ENCODE data around the gene USP16.
A peak's percentile ranks its signal among the peaks of the same experiment; 100 is the strongest.
"Not testable (repeated sequence)": the region's sequence is repeated elsewhere in the genome, so short reads cannot be mapped to it uniquely, and the experiment has no call there.

The USP16 gene

DNA sequence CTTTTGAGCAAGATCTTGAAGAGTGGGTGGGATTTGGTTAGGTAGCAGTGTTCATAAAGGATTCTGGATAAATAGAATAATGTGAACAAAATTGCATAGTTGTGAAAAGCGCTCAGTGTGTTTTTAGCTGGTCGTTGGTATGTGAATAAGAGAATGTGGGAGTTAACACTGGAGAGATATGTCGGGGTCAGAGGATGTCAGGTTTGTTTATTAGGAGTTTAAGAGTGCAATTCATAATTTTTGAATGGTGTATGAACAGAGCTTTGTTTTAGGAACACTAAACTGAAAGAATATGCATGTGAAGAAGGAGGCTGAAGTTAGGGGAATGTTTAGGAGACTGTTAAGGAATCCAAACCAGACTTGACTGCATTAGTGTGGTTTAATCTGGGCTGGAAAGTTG lies 9.4 kb downstream of the USP16 start:
- no peak for DNase-seq (ENCODE audit: low spot score)

DNA sequence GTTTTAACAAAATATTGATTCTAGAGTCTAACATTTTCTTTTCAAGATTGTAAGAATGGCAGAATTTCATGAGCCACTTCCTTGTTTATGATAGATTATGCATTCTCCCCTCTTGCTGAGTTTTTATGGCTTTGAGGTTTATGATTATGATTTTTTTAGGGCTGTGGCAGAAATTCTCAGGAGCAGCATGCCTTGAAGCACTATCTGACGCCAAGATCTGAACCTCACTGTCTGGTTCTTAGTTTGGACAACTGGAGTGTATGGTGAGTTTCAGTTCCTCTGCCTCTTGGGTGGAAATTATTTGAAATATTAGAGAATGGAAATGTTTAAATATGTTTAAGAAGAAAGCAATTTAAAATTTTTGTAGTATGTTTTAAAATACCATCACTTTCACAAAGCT lies 10.2 kb downstream of the USP16 start:
- no peak for DNase-seq (ENCODE audit: low spot score)

DNA sequence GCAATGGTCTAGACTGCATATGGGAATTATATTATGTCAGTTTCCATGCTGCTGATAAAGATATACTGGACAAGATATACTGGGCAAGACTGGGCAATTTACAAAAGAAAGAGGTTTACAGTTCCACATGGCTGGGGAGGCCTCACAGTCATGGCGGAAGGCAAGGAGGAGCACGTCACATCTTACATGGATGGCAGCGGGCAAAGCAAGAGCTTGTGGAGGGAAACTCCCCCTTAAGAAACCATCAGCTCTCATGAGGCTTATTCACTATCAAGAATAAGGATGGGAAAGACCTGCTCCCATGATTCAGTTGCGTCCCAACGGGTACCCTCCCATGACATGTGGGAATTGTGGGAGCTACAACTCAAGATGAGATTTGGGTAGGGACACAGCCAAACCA lies 27.8 kb downstream of the USP16 start:
- no peak for DNase-seq (ENCODE audit: low spot score)

DNA sequence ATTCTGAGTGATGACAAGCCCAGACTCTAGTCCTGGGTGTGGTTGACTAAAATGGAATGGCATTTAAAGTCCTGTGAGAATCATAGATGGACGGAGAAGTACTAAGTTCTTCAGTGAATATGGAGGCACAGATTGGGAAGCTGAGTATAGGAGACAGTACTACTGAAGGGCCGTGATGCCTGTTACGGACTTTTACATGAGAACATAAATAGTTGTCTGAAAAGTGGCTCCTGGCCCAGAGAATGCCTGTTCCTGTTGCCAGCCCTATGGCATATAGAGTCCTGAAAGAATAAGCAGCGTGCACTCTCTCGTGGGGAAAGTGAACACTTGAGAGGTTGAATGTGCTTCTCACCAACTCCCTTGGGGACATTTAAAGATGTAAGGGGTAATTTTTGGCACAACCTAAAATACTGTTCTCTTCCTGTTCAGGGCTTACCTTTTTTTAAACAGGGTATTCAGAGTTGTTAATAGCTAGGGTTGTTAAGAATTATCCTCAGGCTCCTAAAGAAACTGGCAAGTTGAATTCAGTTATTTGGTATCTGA lies 28.6 kb downstream of the USP16 start:
- peak; percentile 14 for DNase-seq (ENCODE audit: low spot score)

DNA sequence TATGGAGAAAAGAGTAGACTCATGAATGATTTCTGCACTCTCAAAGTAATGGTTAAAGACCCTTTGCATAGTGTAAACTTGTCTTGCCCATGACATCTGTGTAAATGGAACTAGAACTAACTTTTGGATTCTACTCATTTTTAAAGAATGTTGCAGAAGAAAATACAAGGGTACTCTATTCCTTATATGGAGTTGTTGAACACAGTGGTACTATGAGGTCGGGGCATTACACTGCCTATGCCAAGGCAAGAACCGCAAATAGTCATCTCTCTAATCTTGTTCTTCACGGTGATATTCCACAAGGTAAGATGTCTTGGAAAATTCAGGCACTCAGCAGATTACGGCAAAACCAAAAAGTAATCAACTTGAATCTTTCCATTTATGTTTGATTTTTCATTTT lies 29.2 kb downstream of the USP16 start:
- DNase-seq (ENCODE audit: low spot score), result no peak

- DNase-seq (ENCODE audit: low spot score), result no peak
Measured at GRCh38 chr21:29055080-29055479, 30.6 kb downstream of the USP16 start.

DNA sequence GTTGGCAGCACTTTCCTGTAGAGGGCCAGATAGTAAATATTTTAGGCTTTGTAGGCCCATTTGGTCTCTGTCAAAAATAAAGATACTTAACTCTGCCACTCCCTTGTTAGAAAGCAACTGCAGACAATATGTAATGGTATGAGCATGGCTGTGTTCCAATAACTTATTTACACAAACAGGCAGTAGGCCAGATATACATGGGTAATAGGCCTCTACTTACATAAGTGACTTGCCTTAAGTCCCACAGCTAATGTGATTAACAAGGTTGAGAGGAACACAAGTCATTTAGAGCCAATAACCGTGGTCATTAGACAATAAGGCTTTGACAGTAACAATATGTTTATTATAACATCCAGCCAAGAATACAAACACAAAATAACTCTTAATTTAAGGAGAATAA lies 31.5 kb downstream of the USP16 start:
- no peak for DNase-seq (ENCODE audit: low spot score)

GRCh38 chr21:29056538-29057050 lies 32.1 kb downstream of the USP16 start:
- DNase-seq (ENCODE audit: low spot score), result no peak

DNA sequence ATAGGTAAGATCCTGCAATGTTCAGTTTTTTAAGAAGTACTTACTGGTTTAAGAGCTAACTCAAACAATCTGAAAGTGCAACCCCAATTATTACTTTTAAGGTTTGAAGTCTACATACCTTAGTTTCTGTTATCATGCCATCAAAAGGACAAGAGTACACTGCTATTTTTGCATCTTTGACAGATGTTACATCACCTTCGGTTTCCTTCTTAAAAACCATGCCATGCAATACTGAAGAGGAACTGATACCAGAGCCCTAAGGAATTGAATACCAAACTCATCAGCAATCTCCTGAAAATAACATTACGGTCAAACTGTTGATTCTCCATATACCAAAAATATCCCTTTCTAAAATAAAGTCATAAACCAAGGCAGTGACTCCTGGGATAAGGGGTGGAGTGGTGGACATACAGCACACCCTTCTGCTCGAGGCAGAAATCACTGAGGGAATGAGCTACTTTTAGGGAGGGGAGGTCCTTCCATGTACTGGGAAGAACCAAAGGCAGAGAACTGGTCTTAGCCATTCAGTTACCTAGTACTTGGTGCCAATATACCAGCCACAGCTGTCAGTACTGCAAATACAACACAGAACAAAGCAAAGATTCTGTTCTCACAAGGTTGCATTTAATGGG lies 40.5 kb downstream of the USP16 start:
- DNase-seq (ENCODE audit: low spot score), result peak; percentile 27

DNA sequence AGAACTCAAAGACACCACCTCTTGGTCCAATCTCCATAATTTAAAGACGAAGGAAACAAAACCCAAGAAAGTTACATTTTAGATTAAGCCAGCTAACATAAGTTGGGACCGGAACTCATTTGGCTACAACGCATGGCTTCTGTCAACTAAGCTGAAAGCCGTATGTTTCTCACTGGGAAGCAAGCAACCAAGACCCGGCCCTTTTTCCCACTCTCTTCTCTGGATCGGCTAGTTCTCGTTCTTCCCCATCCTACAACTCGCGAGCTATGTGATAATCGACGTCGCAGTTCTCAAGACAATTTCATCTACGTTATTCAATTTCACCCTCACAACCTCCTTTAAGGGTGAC lies 48.4 kb downstream of the USP16 start:
- no peak for DNase-seq (ENCODE audit: low spot score)

DNA sequence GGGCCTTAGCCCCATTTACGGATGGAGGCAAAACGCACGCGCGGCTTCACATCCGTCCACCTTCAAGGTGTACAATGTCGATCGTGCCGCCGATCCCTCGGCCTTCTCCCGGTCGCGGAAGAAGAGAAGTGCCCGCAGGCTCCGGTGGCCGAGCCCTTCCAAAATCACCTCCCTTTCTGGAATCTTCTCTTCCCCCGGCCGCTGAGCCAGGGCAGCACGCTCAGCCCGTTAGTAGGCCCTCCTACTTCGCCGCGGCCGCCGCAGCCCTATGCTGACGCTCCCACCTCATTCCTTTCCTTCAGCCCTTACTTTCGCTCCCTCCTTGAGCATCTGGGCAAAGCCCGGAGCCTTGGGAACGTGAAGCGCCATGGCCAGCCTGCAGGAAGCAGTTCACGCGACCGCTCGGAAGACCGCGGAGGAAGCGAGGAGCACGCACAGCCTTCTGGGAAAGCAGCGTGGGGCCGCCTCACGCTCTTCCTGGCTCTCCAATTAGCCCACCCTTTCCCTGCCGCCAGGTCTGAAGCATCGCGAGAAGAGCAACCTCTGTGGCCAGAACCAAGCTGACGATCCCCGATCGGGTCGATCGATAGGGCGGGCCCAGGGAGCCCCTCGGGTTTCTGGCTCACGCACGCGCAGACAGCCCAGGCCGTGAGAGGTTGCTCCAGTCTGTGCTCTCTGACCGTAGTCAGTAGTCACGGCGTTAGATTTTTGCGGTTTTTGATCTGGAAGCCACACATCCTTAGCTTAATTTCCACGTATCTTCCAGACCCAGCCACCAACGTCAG lies 48.9 kb downstream of the USP16 start, which contains the start of gene CCT8:
Gene CCT8, minus strand, starts transcription at position 427 of the 785 bp plus-strand sequence. Its CDS starts 58 bp downstream, at position 369.
- DNase-seq (ENCODE audit: low spot score), result peak; percentile 96

DNA sequence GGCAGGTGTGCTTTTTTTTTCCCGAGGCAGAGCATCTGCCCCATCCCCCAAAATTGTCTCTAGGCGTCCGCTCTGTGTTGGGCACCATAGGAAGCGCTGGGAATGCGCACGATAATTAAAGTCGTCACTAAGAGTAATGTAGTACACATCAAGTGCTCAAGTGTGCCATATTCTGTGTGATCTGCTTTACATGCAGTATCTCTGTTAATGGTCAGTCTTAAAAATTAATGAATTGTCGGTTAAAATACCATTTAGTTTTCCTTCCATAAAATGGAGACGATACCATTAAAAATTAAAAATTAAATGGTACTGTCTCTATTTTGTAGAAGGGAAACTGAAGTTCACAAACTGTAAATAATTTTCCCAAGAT lies 49.5 kb downstream of the USP16 start:
- no peak for DNase-seq (ENCODE audit: low spot score)

DNA sequence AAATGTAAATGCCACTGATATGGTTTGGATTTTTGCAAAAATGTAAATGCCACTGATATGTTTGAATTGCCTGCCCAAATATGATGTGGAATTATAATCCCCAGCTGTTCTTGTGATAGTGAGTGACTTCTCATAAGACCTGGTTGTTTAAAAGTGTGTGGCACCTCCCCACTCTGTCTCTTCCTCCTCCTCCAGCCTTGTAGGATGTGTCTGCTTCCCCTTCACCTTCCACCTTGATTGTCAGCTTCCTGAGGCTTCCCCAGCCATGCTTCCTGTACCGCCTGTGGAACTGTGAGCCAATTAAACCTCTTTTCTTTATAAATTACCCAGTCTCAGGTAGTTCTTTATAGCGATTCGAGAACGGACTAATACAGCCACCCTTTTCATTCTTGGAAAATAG lies 50.3 kb downstream of the USP16 start:
- DNase-seq (ENCODE audit: low spot score), result no peak

DNA sequence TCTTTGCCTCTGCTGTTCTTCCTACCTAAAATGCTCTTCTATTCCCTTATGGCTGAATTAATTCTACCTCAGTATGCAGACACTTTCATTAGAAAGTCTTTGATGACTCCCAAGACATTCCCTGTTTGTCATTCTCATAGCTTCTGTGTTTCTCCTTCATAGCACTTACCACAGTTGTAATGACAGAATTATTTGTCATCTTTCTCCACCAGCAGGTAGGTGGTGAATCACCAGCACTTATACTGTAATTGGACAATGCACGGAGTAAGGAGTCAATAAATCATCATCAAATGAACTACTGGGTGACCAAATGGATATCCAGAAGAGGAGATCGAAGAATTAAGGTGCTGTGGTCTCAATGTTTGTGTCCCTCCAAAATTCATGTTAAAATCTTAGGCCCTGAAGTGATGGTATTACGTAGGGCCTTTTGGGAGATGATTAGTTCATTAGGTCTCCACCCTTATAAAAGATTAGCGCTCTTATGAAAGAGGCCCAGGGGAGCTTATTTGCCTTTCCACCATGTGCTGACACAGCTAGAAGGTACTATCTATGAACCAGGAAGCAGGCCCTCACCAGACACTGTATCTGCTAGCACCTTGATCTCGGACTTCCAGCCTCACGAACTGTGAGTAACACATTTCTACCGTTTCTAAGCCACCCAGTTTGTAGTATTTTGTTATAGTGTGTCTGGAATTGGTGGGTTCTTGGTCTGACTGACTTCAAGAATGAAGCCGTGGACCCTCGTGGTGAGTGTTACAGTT lies 51.4 kb downstream of the USP16 start:
- no peak for DNase-seq (ENCODE audit: low spot score)

DNA sequence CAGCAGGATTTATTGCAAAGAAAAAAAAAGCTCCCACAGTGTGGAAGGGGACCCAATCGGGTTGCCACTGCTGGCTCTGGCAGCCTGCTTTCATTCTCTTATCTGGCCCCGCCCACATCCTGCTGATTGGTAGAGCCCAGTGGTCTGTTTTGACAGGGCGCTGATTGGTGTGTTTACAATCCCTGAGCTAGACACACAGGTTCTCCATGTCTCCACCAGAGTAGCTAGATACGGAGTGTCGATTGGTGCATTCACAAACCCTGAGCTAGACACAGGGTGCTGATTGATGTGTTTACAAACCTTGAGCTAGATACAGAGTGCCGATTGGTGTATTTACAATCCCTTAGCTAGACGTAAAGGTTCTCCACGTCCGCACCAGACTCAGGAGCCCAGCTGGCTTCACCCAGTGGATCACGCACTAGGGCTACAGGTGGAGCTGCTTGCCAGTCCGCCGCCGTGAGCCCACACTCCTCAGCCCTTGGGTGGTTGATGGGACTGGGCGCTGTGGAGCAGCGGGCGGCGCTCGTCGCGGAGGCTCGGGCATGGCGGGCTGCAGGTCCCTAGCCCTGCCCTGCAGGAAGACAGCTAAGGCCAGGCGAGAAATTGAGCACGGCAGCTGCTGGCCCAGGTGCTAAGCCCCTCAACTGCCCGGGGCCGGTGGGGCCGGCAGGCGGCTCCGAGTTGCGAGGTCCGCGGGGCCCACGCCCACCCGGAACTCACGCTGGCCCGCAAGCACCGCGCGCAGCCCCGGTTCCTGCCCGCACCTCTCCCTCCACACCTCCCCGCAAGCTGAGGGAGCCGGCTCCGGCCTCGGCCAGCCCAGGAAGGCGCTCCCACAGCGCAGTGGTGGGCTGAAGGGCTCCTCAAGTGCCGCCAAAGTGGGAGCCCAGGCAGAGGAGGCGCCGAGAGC lies 52.5 kb downstream of the USP16 start:
- DNase-seq (ENCODE audit: low spot score), result not testable (repeated sequence)

GRCh38 chr21:29077651-29078090 lies 53.2 kb downstream of the USP16 start:
- DNase-seq (ENCODE audit: low spot score), result no peak

DNA sequence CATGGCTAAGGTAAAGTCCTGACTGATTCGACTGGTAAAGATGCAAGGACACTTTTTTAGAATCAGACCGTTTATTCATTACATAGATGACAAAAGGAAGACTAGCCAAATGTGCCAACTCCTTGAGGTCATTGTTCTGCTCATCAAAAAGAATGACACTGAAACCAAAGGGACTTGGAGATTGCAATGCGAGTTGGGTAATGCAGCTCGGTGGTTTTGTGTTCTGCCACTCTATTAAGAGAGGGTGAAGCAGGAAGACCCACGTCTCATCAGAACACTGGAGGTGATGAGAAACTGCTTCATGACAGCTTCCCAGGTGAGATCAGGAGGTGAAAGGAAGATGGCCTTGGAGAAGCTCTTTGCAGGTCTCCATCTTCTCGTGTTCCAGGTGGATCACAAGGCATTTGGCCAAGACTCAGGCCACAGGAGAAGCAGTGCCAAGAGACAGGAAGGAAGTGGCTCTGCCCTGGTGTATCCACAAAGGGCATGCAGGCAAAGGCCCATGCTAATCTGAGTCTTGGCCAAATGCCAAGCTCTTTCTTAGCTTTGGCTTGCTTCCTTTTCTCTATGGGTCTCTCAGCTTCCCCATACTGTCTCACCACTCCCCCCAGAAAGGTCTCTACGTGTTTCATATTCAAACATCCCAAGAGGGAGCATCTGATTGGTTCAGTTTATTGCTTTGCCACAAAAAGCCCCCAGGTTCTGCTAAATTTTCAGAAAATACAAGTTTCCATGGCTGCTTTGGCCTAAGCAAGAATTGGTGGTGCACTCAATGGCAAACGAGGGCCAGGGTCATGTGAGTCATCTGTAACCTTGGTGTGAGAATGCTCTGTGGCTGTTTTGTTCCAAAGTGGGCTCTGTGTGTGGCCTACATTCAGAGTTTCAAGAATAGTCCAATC lies 54.6 kb downstream of the USP16 start:
- DNase-seq (ENCODE audit: low spot score), result no peak

- no peak for DNase-seq (ENCODE audit: low spot score)
Measured at GRCh38 chr21:29080454-29080941, 56.0 kb downstream of the USP16 start.

DNA sequence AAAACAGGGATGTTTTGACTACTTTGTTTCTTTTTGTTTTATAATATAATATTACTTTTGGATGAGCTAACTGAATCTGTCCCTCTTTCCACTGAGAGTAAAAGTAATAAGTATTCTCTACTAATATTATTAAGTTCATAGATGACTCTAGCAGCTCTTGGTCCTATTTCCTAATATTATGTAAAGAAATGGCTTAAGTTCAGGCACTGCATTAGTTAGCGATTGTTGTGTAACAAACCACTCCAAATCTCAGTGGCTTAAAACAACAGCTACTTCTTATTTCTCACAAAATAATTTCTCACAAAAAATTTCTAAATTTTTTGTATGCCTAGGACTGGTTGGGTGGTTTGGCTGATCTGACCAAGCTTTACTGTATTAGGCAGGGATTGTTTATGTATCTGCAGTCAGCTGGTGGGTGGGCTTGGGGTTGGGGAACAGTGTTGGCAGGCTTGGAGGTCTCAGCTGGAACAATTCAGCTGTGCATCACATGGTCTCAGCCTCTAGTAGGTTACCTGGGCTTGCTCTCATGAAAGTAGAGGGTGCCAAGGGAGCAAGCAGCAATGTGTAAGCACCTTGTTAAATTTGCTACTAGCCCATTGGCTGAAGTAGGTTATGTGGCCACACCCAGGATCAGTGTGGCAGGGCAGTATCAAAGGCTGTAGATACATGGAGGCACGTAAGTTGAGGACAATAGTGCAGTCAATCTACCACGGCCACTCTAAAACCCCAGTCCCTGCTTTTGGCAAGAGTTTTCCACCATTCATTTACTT lies 57.8 kb downstream of the USP16 start:
- DNase-seq (ENCODE audit: low spot score), result no peak
